22Rv1 (cell line): Measurements from ENCODE around the gene ZNF410.
"Not testable (repeated sequence)": the region's sequence is repeated elsewhere in the genome, so short reads cannot be mapped to it uniquely, and the experiment has no call there.

Source experiments
- H3K27ac ChIP-seq: fragments of 450-650 bp; 2 replicates; pipeline ENCODE4 v1.5.1; 2017
- ZFX ChIP-seq: fragments of 450-650 bp; IDR thresholded peaks from 2 replicates; pipeline ENCODE4 v1.6.1; 2017; ENCODE audit warnings: antibody characterized with exemption, borderline replicate concordance
- TF ChIP-seq, protein P1 (sequence below): fragments of 450-650 bp; IDR thresholded peaks from 2 replicates; pipeline ENCODE4 v1.5.1; 2017; ENCODE audit warnings: mild to moderate bottlenecking

The ZNF410 gene, protein sequence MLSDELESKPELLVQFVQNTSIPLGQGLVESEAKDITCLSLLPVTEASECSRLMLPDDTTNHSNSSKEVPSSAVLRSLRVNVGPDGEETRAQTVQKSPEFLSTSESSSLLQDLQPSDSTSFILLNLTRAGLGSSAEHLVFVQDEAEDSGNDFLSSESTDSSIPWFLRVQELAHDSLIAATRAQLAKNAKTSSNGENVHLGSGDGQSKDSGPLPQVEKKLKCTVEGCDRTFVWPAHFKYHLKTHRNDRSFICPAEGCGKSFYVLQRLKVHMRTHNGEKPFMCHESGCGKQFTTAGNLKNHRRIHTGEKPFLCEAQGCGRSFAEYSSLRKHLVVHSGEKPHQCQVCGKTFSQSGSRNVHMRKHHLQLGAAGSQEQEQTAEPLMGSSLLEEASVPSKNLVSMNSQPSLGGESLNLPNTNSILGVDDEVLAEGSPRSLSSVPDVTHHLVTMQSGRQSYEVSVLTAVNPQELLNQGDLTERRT

GRCh38 chr14:73886449-73887317 lies at the start of gene ZNF410:
Gene ZNF410 (plus strand): TSS chr14:73886859. CDS start chr14:73892176, 5,317 bp downstream.
- peak within 1 kb of the TSS; percentile 88 for H3K27ac ChIP-seq
- TF ChIP-seq, protein P1, sequence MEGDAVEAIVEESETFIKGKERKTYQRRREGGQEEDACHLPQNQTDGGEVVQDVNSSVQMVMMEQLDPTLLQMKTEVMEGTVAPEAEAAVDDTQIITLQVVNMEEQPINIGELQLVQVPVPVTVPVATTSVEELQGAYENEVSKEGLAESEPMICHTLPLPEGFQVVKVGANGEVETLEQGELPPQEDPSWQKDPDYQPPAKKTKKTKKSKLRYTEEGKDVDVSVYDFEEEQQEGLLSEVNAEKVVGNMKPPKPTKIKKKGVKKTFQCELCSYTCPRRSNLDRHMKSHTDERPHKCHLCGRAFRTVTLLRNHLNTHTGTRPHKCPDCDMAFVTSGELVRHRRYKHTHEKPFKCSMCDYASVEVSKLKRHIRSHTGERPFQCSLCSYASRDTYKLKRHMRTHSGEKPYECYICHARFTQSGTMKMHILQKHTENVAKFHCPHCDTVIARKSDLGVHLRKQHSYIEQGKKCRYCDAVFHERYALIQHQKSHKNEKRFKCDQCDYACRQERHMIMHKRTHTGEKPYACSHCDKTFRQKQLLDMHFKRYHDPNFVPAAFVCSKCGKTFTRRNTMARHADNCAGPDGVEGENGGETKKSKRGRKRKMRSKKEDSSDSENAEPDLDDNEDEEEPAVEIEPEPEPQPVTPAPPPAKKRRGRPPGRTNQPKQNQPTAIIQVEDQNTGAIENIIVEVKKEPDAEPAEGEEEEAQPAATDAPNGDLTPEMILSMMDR = no peak
- TF ChIP-seq ZFX = no peak

- H3K27ac ChIP-seq = not testable (repeated sequence)
Observed at GRCh38 chr14:73838293-73839034, 48.2 kb upstream of the ZNF410 start.

GRCh38 chr14:73842201-73842600 lies 44.5 kb upstream of the ZNF410 start:
- no peak overlapping the region for H3K27ac ChIP-seq
- no peak for TF ChIP-seq ZFX

GRCh38 chr14:73842851-73843250 lies 43.8 kb upstream of the ZNF410 start:
- H3K27ac ChIP-seq = no peak overlapping the region
- TF ChIP-seq, protein P1 = no peak
- TF ChIP-seq ZFX = no peak

- TF ChIP-seq, protein P1 = no peak
- TF ChIP-seq ZFX = no peak
- H3K27ac ChIP-seq = no peak overlapping the region
Observed at GRCh38 chr14:73843296-73843695, 43.4 kb upstream of the ZNF410 start.

GRCh38 chr14:73846947-73847346 lies 39.7 kb upstream of the ZNF410 start:
- TF ChIP-seq, protein P1 = no peak
- no peak for TF ChIP-seq ZFX
- H3K27ac ChIP-seq = no peak overlapping the region

GRCh38 chr14:73851000-73851399 lies 35.7 kb upstream of the ZNF410 start:
- H3K27ac ChIP-seq = peak overlapping the region; percentile 90
- no peak for TF ChIP-seq ZFX
- TF ChIP-seq, protein P1 = no peak
